Epithelial cell of esophagus (primary cell): ENCODE measurements around the gene HHIP.

Experiments used
- DNase-seq: peaks from one replicate; pipeline ENCODE4 v3.0.0; 2010; ENCODE audit warnings: low read depth
- H3K4me3 ChIP-seq: 2 replicates; pipeline ENCODE4 v1.5.1; 2011; ENCODE audit warnings: mild to moderate bottlenecking, low read length, control low read depth
- CTCF ChIP-seq: IDR thresholded peaks from 2 replicates; pipeline ENCODE4 v1.5.1; 2011; ENCODE audit warnings: low read depth, mild to moderate bottlenecking, low read length, control low read depth, inconsistent platforms; ENCODE audit not compliant: insufficient read depth; ENCODE audit errors: missing control alignments

The HHIP gene

GRCh38 chr4:144647095-144647561 is 1.2 kb downstream of the HHIP start:
- peak overlapping the region; percentile 30 for H3K4me3 ChIP-seq
- peak; percentile 23 for DNase-seq
- TF ChIP-seq CTCF: no peak

- no peak for TF ChIP-seq CTCF
- no peak overlapping the region for H3K4me3 ChIP-seq
These were observed 1.6 kb downstream of the HHIP start for GRCh38 chr4:144647590-144647989.

DNA sequence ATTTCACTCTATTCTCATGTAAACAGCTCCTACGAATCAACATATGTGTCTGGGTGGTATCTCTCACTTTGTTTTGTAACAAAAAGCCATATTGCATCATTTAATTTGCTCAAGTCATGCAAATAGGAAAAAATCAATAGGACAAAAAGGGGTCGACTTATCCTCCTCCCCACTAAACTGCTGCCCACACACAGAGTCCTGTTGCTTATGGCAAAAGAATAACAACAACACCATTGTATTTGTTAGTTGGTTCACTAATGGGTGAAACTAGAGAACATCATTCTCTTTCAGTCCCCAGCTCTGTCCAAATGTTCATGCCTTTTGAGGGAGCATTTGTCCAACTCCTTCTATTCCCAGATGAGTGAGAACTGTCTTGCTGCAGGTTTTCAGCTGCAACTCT is 2.1 kb downstream of the HHIP start:
- H3K4me3 ChIP-seq: no peak overlapping the region
- DNase-seq: no peak
- TF ChIP-seq CTCF: no peak

More at GRCh38 chr4:144647590-144647989, 1.6 kb downstream of the HHIP start:
- no peak for DNase-seq

GRCh38 chr4:144649646-144650045 is 3.7 kb downstream of the HHIP start:
- H3K4me3 ChIP-seq: no peak overlapping the region
- no peak for TF ChIP-seq CTCF
- no peak for DNase-seq

- no peak overlapping the region for H3K4me3 ChIP-seq
- DNase-seq: no peak
These were observed 4.5 kb downstream of the HHIP start for GRCh38 chr4:144650311-144651005.

GRCh38 chr4:144653781-144654545 is 8.0 kb downstream of the HHIP start:
- DNase-seq: no peak
- no peak for TF ChIP-seq CTCF
- no peak overlapping the region for H3K4me3 ChIP-seq

More at GRCh38 chr4:144650311-144651005, 4.5 kb downstream of the HHIP start:
- no peak for TF ChIP-seq CTCF

DNA sequence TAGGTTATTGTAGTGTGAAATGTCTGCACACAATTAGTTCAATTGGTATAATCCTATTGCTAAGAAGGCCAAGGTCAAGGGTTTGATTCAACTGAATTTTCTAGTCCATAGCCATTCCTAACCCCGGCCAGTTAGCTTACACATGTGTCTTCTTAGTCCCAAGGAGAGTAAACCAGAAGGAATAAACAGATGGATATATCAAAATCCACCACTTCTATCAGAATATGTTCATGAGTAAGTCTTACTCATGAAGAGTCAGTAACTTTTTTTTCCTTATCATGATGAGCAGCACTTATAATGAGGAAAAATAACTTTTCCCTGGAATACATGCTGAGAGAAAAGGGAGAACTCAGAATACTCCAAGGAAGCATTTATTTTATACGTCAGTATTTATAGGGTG is 9.5 kb downstream of the HHIP start:
- DNase-seq: no peak
- H3K4me3 ChIP-seq: no peak overlapping the region
- no peak for TF ChIP-seq CTCF
